Anterior cingulate cortex (tissue), 58 donors: Measurements from ENCODE around the gene SSTR5.

Experiments
- DNase-seq, 58 donors: peaks; one replicate each; lab custom pipeline; 2025; lab: John Stamatoyannopoulos, UW

Gene SSTR5

GRCh38 chr16:1037394-1038257 is 34.9 kb upstream of the SSTR5 start:
- DNase-seq: no peak

GRCh38 chr16:1038932-1039331 is 33.6 kb upstream of the SSTR5 start:
- no peak for DNase-seq

- no peak for DNase-seq
Observed at GRCh38 chr16:1039762-1040161, 32.8 kb upstream of the SSTR5 start.

GRCh38 chr16:1040346-1040745 is 32.2 kb upstream of the SSTR5 start:
- no peak for DNase-seq

- DNase-seq: no peak
Observed at GRCh38 chr16:1042049-1042744, 30.4 kb upstream of the SSTR5 start.

DNA sequence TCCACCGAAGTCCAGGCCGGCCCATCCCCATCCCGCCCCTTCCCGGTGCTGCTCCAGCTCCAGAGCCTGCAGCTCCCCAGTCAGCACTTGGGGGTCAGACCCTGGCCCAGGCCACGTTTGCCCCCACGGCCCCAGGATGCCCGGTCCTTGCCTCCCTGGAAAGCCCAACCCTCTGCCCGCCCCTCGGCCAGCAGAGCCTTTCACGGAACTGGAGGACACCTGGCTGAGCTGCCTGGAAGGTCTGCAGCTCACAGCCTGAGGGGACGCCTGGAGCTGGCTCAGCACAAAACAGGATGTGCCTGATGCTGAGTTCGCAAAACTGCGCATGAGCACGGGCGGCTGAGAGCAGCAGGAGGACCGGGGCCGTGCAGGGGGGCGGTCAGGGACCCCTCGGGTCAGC is 29.7 kb upstream of the SSTR5 start:
- DNase-seq: peak in 1 of 58 donors; percentile 27

GRCh38 chr16:1043881-1044451 is 28.6 kb upstream of the SSTR5 start:
- peak in 3 of 58 donors; percentile 20 to 60 (median 30) for DNase-seq

- DNase-seq: no peak
Observed at GRCh38 chr16:1044460-1045309, 27.9 kb upstream of the SSTR5 start.

GRCh38 chr16:1045310-1045992 is 27.1 kb upstream of the SSTR5 start:
- peak in 20 of 58 donors; percentile 19 to 77 (median 56) for DNase-seq

- DNase-seq: peak in 53 of 58 donors; percentile 17 to 95 (median 76)
Observed at GRCh38 chr16:1045993-1046911, 26.3 kb upstream of the SSTR5 start.

GRCh38 chr16:1047123-1047522 is 25.4 kb upstream of the SSTR5 start:
- DNase-seq: peak in 1 of 58 donors; percentile 65

DNA sequence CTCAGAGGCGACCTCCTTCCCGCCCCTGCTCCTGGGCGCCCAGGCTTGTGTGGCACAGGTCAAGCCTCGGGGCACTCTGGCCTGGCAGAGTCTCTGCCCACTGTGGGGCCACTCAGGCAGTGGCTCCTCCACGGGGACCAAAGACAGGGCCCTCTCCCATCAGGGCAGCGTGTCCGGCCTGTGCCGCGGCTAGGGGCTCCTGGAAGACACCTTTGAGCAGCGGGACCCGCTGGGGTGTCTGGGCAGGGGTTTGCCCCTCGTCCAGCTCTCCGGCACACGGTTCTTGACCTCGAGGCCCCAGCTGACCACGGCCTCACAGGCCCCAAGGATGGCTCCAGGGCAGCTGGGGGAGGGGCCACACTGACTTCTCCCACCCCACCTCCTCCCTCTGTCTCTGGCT is 24.7 kb upstream of the SSTR5 start:
- no peak for DNase-seq

- DNase-seq: peak in 49 of 58 donors; percentile 20 to 88 (median 68)
Observed at GRCh38 chr16:1048442-1049112, 24.0 kb upstream of the SSTR5 start.

GRCh38 chr16:1049113-1049975 is 23.2 kb upstream of the SSTR5 start:
- DNase-seq: no peak

GRCh38 chr16:1049976-1050247 is 22.6 kb upstream of the SSTR5 start:
- no peak for DNase-seq

GRCh38 chr16:1050516-1050915 is 22.0 kb upstream of the SSTR5 start:
- no peak for DNase-seq

DNA sequence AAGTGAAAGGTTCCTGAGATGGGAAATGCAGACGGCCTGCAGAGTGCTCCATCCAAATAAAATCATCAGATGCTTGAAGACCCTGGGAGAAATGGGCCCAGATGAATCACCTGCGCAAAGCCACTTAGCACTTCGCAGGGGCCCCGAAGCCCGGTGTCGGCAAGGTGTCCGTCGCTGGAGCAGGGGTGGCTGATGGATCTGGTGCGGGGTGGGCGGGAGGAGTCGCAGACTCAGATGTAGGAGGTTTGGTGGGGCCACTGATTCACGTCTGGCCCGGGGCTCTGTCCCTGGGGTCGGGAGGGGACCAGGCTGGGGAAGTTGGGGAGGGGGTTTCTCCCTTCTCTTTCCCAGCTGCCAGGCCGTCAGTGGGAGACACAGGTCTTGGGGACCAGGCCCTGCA is 21.6 kb upstream of the SSTR5 start:
- no peak for DNase-seq
